ENCODE data around the gene ARMC3.

The ARMC3 gene

GRCh38 chr10:23035569-23035968, 107.7 kb downstream of the ARMC3 start:
- ATAC-seq (no peak), DNase-seq (no peak)
- peaks cover 28% of the 10 kb centered on the region for H3K27me3 Mint-ChIP-seq
- no peak overlapping the region for H3K4me3 Mint-ChIP-seq
- H3K9me3 Mint-ChIP-seq = no peaks in the 10 kb centered on the region
- no peaks in the 10 kb centered on the region for H3K4me1 Mint-ChIP-seq
- no peak overlapping the region for H3K27ac Mint-ChIP-seq
- no peaks in the 10 kb centered on the region for H3K36me3 Mint-ChIP-seq (ENCODE audit: low read depth)

- Mint-ChIP-seq H3K27me3 (peaks cover 23% of the 10 kb centered on the region), H3K4me1 (no peaks in the 10 kb centered on the region), H3K36me3 (ENCODE audit: low read depth) (no peaks in the 10 kb centered on the region), H3K27ac (no peak overlapping the region), H3K4me3 (no peak overlapping the region), H3K9me3 (no peaks in the 10 kb centered on the region)
- no peak for ATAC-seq
- no peak for DNase-seq
Measured at GRCh38 chr10:23037152-23037551, 109.3 kb downstream of the ARMC3 start.

- Mint-ChIP-seq H3K4me1 (no peaks in the 10 kb centered on the region), H3K27ac (no peak overlapping the region), H3K4me3 (no peak overlapping the region), H3K36me3 (ENCODE audit: low read depth) (no peaks in the 10 kb centered on the region), H3K9me3 (no peaks in the 10 kb centered on the region), H3K27me3 (peaks cover 24% of the 10 kb centered on the region)
- DNase-seq (no peak), ATAC-seq (no peak)
Measured at GRCh38 chr10:23037561-23037960, 109.7 kb downstream of the ARMC3 start.

DNA sequence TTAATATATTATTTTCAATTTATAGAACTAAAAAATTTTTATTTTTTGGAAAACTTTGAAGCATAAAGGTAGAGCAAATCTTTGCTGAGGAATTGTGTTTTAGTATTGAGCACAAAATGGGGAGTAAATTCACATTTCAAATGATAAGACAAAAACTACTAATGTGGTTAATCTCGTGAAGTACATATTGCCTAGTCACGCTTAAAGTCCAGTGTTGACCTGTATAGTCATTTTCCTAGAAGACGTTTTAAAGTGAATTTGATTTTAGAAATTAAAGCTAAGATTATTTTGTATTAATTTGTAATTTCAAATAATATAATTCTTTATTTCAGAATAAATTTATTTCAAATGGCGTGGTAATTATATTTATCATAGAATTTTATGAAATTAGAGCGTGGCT, 110.3 kb downstream of the ARMC3 start:
- Mint-ChIP-seq H3K27ac (no peak overlapping the region), H3K4me1 (no peaks in the 10 kb centered on the region), H3K9me3 (no peaks in the 10 kb centered on the region), H3K36me3 (ENCODE audit: low read depth) (no peaks in the 10 kb centered on the region), H3K27me3 (peaks cover 26% of the 10 kb centered on the region), H3K4me3 (no peak overlapping the region)
- ATAC-seq (no peak), DNase-seq (no peak)

DNA sequence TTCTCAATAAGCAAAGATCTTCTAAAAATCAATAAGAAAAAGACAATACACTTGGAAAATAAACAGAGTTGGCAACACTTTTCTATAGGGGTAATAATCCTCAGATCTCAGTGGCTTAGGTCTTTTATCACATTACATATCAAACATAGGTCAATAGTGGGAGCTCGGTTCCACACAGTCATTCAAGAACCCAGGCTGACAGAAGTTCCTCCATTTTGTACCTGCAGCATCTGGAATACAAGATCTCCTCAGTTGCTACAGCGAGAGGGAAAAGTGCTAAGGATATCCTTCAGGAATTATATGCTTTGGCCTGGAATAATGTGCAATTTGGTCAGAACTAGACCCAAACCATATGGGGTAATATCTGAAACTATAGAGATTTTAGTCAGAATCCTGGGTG, 112.1 kb downstream of the ARMC3 start:
- no peaks in the 10 kb centered on the region for H3K4me1 Mint-ChIP-seq

DNA sequence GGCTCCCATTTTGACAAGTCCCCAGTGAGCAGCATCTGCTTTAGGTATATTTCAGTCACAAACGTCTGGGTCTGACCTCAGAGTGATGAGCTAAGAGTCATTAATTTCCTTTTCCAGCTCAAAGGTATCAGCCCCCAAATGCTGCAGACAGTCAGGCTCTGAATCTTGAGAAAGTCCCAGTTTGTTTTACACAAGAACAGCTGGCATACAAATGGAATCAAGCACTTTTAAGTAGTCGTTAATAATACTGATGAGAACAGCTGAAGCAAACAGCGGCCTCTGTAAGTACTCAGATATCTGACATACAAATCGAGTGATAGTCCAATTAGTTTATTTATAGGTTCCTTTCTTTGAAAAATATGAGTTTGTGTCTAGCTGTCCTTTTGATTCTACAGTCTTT, 118.2 kb downstream of the ARMC3 start:
- Mint-ChIP-seq H3K27ac (no peak overlapping the region), H3K4me3 (no peak overlapping the region), H3K9me3 (no peaks in the 10 kb centered on the region), H3K36me3 (ENCODE audit: low read depth) (no peaks in the 10 kb centered on the region), H3K27me3 (peaks cover 6% of the 10 kb centered on the region), H3K4me1 (no peaks in the 10 kb centered on the region)
- ATAC-seq (no peak), DNase-seq (no peak)

More for the DNA sequence above, 112.1 kb downstream of the ARMC3 start:
- no peak for DNase-seq
- Mint-ChIP-seq H3K4me3 (no peak overlapping the region), H3K9me3 (no peaks in the 10 kb centered on the region), H3K36me3 (ENCODE audit: low read depth) (no peaks in the 10 kb centered on the region), H3K27me3 (peaks cover 19% of the 10 kb centered on the region), H3K27ac (no peak overlapping the region)
- no peak for ATAC-seq

DNA sequence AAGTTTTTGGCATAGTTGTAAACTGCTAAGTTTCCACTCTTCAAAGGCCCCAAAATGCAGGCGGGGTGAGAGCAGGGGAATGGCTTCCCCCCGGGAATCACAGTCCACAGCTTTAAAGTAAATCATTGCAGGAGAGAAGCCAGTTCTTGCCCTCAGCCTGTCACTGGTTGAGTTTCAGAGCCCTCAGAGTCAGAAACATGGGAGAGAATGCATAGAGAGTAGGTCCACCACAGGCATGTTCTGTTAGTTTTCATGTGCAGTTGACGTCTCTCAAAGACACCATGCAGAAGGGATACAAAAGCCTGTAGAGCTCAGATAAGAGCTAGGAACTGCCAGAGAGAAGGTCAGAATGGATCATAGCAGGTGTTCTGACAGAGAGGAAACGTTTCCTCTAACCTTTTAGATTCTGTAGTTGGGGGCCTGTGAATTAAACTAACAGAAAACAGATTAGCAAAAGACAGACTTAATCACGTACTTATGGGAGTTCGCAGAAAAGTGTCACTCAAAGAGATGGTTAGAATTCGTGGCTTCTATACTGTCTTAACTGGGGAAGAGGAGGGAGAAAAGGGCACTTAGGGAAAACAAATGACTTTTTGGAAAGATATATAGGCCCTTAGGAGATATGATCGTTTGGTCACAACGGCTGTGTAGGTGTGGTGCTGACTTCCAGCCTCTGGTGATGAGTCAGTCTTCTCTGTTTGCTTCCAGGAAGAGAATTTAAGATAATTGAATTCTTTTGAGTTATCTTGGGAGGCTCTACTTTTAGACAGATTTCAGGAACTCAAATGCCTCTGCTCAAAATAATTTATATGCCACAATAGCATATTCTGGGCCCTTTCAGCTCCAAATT, 119.6 kb downstream of the ARMC3 start:
- DNase-seq (no peak), ATAC-seq (no peak)
- Mint-ChIP-seq H3K27me3 (peaks cover 9% of the 10 kb centered on the region), H3K9me3 (no peaks in the 10 kb centered on the region), H3K4me1 (no peaks in the 10 kb centered on the region), H3K36me3 (ENCODE audit: low read depth) (no peaks in the 10 kb centered on the region), H3K27ac (no peak overlapping the region), H3K4me3 (no peak overlapping the region)

DNA sequence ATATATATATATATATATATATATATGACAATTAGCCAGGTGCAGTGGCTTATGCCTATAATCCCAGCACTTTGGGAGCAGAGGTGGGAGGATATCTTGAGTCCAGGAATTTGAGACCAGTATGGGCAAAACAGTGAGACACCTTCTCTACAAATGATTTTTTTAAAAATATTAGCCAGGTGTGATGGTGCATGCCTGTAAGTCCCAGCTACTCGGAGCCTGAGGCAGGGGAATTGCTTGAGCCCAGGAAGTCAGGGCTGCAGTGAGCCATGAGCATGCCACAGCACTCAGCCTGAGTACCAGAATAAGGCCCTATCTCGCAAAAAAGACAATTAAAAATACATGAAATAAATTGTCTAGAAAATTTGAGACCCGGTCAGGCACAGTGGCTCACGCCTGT, 120.3 kb downstream of the ARMC3 start:
- H3K27ac Mint-ChIP-seq = no peak overlapping the region
- DNase-seq (no peak), ATAC-seq (no peak)
- H3K4me3 Mint-ChIP-seq = no peak overlapping the region
- H3K36me3 Mint-ChIP-seq (ENCODE audit: low read depth) = no peaks in the 10 kb centered on the region
- H3K9me3 Mint-ChIP-seq = no peaks in the 10 kb centered on the region
- H3K27me3 Mint-ChIP-seq = peaks cover 6% of the 10 kb centered on the region
- H3K4me1 Mint-ChIP-seq = no peaks in the 10 kb centered on the region

GRCh38 chr10:23051278-23051677, 123.4 kb downstream of the ARMC3 start:
- H3K9me3 Mint-ChIP-seq = no peaks in the 10 kb centered on the region
- no peak overlapping the region for H3K27ac Mint-ChIP-seq
- H3K4me1 Mint-ChIP-seq = no peaks in the 10 kb centered on the region
- DNase-seq = no peak
- ATAC-seq = no peak
- peaks cover 11% of the 10 kb centered on the region for H3K27me3 Mint-ChIP-seq
- H3K4me3 Mint-ChIP-seq = no peak overlapping the region
- no peaks in the 10 kb centered on the region for H3K36me3 Mint-ChIP-seq (ENCODE audit: low read depth)

- Mint-ChIP-seq H3K4me3 (no peak overlapping the region), H3K27ac (no peak overlapping the region), H3K36me3 (ENCODE audit: low read depth) (no peaks in the 10 kb centered on the region), H3K27me3 (peaks cover 11% of the 10 kb centered on the region), H3K4me1 (no peaks in the 10 kb centered on the region), H3K9me3 (no peaks in the 10 kb centered on the region)
- no peak for ATAC-seq
- no peak for DNase-seq
Measured at GRCh38 chr10:23051855-23052331, 124.0 kb downstream of the ARMC3 start.

DNA sequence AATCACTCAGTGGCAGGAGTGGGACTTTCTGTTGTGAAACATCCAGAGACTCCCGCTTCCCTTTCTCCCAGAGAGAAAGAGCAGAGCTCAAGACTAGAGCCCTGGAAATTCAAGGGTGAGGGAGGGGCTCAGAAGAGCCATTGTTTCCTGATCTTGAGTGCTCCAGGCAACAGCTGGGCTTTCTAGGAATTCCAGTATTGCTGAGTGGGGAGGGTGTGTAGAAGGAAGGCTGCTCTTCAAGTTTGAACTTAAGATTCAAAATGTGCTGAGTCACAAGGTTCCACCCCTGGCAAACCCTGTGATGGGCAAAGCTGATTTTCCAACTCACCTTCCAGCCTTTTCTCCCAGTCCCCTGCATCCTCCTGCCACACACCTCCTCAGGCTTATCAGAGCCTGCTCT, 125.2 kb downstream of the ARMC3 start:
- peaks cover 11% of the 10 kb centered on the region for H3K27me3 Mint-ChIP-seq
- no peak overlapping the region for H3K4me3 Mint-ChIP-seq
- H3K36me3 Mint-ChIP-seq (ENCODE audit: low read depth) = no peaks in the 10 kb centered on the region
- no peaks in the 10 kb centered on the region for H3K9me3 Mint-ChIP-seq
- ATAC-seq (no peak), DNase-seq (no peak)
- H3K27ac Mint-ChIP-seq = no peak overlapping the region
- H3K4me1 Mint-ChIP-seq = no peaks in the 10 kb centered on the region

- H3K27me3 Mint-ChIP-seq = peaks cover 11% of the 10 kb centered on the region
Measured at GRCh38 chr10:23055424-23056185, 127.8 kb downstream of the ARMC3 start.

DNA sequence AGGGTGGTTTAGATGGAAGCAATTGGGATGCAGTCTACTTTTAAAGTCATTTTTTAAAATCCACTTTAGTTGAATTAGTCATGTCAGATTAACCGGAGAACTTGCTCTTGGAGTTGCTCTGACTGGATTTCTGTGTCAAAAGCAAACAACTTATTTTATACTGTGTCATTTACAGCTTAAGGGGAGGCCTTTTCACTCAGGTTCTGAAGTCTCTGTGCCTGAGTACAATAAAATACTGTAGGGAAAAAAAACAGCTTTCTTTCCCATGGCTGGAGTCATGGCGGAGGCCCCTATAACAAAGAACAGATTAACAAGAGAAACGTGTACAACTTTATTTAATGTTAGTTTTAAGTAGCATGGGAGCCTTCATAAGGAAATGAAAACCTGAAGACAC, 128.3 kb downstream of the ARMC3 start:
- Mint-ChIP-seq H3K4me3 (no peak overlapping the region), H3K4me1 (no peaks in the 10 kb centered on the region), H3K36me3 (ENCODE audit: low read depth) (no peaks in the 10 kb centered on the region), H3K9me3 (peaks cover 9% of the 10 kb centered on the region), H3K27ac (no peak overlapping the region), H3K27me3 (peaks cover 9% of the 10 kb centered on the region)
- ATAC-seq = no peak
- DNase-seq = no peak

More at GRCh38 chr10:23055424-23056185, 127.8 kb downstream of the ARMC3 start:
- H3K4me3 Mint-ChIP-seq = no peak overlapping the region
- H3K4me1 Mint-ChIP-seq = no peaks in the 10 kb centered on the region
- peaks cover 9% of the 10 kb centered on the region for H3K9me3 Mint-ChIP-seq
- ATAC-seq (no peak), DNase-seq (no peak)
- no peak overlapping the region for H3K27ac Mint-ChIP-seq
- no peaks in the 10 kb centered on the region for H3K36me3 Mint-ChIP-seq (ENCODE audit: low read depth)

DNA sequence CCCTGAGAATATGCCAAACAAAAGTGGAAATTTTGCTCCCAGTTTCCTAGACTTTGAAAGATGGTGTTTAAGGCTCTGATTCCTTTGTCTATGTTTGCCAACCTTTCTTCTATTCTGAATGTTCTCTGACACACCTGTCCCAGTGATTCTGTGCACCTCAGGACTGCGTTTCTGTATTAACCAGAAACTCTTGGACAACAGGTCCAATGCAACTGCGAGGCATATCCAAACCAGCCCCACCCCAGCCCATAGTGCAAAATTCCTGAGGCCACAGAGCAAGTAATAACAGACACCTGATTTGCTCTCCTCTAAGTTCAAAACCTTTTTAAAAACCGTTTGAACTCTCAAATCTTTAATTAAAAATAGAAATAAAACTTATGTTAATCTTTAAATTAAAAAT, 130.5 kb downstream of the ARMC3 start:
- H3K36me3 Mint-ChIP-seq (ENCODE audit: low read depth) = no peaks in the 10 kb centered on the region

GRCh38 chr10:23060918-23061317, 133.1 kb downstream of the ARMC3 start:
- DNase-seq (no peak), ATAC-seq (no peak)
- H3K36me3 Mint-ChIP-seq (ENCODE audit: low read depth) = no peaks in the 10 kb centered on the region
- no peaks in the 10 kb centered on the region for H3K4me1 Mint-ChIP-seq
- no peak overlapping the region for H3K4me3 Mint-ChIP-seq
- H3K27ac Mint-ChIP-seq = no peak overlapping the region
- peaks cover 9% of the 10 kb centered on the region for H3K9me3 Mint-ChIP-seq
- peaks cover 5% of the 10 kb centered on the region for H3K27me3 Mint-ChIP-seq

More for the DNA sequence above, 130.5 kb downstream of the ARMC3 start:
- peaks cover 9% of the 10 kb centered on the region for H3K9me3 Mint-ChIP-seq
- peaks cover 6% of the 10 kb centered on the region for H3K27me3 Mint-ChIP-seq
- no peak overlapping the region for H3K27ac Mint-ChIP-seq
- no peak for ATAC-seq
- H3K4me3 Mint-ChIP-seq = no peak overlapping the region
- no peaks in the 10 kb centered on the region for H3K4me1 Mint-ChIP-seq
- DNase-seq = no peak
